GM21723 (cell line): ENCODE measurements around the gene TRPT1.

ENCODE experiments used
- ATAC-seq: cut with Tn5 transposase; IDR thresholded peaks from one replicate; pipeline ENCODE4 v1.9.1; 2021; ENCODE audit warnings: mild to moderate bottlenecking, moderate library complexity; ENCODE audit not compliant: unreplicated experiment

Gene TRPT1

GRCh38 chr11:64231546-64231945 lies 5.6 kb upstream of the TRPT1 start:
- ATAC-seq = no peak

DNA sequence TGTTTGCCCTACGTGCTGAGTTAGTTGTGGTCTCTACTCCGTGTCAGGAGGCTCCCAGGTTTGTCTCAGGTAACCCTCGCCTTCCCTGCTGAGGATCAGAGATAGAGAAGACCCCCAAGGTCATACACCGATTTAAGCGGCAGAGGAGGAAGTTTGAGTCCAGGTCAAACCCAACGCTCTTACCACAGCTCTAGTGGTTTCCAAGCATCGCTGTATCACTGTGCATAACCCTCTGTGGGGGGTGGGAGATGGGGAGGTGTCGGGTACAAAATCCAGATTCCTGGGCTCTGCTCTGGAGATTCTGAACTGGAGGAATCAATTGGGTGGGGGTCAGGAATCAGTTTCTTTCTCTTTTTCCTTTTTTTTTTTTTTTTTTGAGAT lies 5.0 kb upstream of the TRPT1 start:
- no peak for ATAC-seq

GRCh38 chr11:64230171-64230984 lies 4.4 kb upstream of the TRPT1 start, which contains the start of gene DNAJC4:
DNAJC4 (plus strand) TSS chr11:64230548; CDS start chr11:64230855, 307 bp downstream.
- peak; percentile 43 for ATAC-seq

- no peak for ATAC-seq
Measured at GRCh38 chr11:64229744-64230170, 3.8 kb upstream of the TRPT1 start.

GRCh38 chr11:64229090-64229743 lies 3.2 kb upstream of the TRPT1 start:
- no peak for ATAC-seq

DNA sequence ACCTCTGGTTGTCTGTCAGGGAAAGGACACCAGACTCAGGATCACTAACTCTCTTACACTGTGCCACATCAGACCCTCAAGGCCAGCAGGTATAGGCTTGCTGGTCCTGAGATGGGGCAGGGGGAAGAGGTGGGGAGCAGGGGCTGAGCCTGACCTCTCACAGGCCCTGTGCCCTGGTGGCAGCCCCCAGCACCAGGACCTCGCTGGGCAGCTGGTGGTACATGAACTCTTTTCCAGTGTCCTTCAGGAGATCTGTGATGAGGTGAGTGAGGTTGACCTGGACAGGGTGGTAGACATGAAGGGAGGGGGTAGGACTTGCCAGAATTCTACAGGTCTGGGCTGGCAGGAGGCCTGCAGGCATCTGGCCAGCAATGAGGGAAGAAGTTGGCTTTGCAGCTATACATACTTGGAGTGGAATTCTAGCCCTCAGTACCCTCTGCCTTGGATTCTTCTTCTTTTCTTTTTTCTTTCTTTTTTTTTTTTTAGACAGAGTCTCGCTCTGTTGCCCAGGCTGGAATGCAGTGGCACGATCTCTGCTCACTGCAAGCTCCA lies 1.5 kb upstream of the TRPT1 start:
- ATAC-seq = no peak

DNA sequence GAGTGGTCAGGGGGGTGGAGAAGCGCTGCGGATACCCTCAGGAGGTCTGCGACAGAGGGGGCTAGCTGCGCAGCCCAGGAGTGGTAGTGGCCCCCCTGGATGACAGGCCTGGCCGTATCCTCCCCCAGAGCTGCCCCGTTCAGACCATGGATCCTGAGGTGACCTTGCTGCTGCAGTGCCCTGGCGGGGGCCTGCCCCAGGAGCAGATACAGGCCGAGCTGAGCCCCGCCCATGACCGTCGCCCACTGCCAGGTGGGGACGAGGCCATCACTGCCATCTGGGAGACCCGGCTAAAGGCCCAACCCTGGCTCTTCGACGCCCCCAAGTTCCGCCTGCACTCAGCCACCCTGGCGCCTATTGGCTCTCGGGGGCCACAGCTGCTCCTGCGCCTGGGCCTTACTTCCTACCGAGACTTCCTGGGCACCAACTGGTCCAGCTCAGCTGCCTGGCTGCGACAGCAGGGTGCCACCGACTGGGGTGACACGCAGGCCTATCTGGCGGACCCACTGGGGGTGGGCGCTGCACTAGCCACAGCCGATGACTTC lies 593 bp upstream of the TRPT1 start:
- ATAC-seq = peak; percentile 36

DNA sequence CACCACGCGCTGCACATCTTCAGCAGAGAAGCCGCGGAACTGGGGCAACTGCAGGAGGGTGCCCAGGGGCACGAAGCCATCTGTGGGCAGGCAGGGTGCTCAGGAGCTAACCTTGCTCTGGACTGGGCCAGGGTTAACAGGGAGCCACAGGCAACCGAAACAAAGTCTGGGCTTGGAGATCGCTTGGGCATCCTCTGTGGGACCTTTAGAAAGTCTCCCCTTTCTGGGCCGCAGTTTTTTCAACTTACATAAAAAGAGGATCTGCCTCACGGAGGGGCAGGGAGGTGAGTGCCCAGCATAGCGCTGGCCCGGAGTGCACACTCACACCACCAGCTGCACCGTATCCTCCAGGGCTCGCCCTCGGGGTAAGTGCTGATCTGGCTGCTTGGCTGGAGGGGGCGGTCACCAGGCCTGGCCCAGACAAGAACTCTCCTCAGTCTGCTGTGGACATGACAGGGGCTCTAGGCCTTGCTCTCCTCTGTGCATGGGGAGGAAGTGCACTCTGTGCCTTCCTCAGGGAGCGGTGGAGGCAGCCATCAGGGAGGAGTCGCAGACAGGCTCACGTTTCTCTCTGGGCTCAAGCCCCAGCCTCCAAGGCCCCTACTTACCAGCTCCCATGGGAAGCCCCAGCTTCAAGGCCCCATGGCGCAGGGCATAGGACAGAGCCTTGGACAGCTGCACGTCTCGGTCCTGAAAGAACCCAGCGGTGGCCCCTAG lies 937 bp downstream of the TRPT1 start:
- ATAC-seq = no peak

GRCh38 chr11:64224151-64224890 lies 1.7 kb downstream of the TRPT1 start:
- no peak for ATAC-seq

DNA sequence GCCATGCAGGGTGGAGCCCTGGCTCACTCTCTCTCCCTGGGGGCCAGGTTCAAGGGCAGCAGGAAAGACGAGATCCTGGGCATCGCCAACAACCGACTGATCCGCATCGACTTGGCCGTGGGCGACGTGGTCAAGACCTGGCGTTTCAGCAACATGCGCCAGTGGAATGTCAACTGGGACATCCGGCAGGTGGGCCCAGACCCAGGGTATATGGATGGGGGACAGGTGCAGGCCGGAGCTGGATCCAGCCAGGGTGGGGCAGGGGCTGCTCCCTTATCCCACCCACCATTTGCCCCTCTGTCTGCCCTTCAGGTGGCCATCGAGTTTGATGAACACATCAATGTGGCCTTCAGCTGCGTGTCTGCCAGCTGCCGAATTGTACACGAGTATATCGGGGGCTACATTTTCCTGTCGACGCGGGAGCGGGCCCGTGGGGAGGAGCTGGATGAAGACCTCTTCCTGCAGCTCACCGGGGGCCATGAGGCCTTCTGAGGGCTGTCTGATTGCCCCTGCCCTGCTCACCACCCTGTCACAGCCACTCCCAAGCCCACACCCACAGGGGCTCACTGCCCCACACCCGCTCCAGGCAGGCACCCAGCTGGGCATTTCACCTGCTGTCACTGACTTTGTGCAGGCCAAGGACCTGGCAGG lies 2.9 kb downstream of the TRPT1 start:
- ATAC-seq = no peak

- ATAC-seq = no peak
Measured at GRCh38 chr11:64222651-64223000, 3.4 kb downstream of the TRPT1 start.

DNA sequence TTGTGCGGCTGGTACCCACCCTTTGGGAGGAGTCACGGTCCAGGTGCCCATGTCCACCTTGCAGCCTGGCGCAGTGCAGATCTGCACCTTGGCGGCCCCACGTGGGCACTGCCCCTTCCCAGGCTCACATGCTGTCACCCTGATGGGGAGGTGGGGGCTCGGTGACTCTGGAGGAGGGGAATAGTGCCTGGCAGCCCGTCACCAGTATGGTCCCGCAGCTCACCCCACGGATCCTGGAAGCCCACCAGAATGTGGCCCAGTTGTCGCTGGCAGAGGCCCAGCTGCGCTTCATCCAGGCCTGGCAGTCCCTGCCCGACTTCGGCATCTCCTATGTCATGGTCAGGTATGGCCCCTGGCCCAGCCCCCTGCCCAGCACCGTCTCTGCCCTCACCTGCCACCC lies 5.2 kb downstream of the TRPT1 start:
- no peak for ATAC-seq

GRCh38 chr11:64220271-64220670 lies 5.7 kb downstream of the TRPT1 start:
- ATAC-seq = no peak

GRCh38 chr11:64219755-64220154 lies 6.2 kb downstream of the TRPT1 start:
- no peak for ATAC-seq

- ATAC-seq = no peak
Measured at GRCh38 chr11:64219354-64219684, 6.7 kb downstream of the TRPT1 start.

DNA sequence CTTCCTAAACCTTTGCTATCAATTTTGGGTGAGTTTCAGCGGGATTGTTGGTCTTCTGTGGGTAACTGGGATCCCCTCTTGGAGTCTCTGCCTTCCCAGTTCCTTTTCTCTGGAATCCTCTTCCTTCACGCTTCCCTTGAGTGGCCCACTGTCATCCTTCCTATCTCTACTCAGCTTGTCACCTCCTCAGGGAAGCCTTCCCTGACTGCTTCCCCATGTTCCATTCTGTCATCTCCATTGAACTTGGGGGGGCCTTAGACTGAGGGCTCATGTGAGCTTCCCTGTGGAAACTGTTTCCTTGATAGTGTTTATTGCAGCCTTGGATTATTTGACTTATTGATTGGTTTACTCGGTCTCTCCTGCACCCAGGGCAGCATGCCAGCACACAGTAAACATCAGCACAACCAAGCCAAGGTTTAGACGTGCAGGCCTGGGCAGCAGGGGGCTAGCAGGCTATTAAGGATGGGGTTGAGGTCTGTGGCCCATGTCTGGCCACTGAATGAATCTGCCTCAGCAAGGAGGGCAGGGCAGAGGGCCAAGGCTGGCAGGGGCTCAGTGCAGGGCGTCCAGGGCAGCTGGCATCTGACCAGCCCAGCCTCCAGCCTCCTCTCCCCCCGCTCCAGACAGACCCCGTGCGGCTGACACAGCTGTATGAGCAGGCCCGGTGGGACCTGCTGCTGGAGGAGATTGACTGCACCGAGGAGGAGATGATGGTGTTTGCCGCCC lies 7.2 kb downstream of the TRPT1 start:
- ATAC-seq = no peak

- ATAC-seq = no peak
Measured at GRCh38 chr11:64216879-64217278, 9.1 kb downstream of the TRPT1 start.

DNA sequence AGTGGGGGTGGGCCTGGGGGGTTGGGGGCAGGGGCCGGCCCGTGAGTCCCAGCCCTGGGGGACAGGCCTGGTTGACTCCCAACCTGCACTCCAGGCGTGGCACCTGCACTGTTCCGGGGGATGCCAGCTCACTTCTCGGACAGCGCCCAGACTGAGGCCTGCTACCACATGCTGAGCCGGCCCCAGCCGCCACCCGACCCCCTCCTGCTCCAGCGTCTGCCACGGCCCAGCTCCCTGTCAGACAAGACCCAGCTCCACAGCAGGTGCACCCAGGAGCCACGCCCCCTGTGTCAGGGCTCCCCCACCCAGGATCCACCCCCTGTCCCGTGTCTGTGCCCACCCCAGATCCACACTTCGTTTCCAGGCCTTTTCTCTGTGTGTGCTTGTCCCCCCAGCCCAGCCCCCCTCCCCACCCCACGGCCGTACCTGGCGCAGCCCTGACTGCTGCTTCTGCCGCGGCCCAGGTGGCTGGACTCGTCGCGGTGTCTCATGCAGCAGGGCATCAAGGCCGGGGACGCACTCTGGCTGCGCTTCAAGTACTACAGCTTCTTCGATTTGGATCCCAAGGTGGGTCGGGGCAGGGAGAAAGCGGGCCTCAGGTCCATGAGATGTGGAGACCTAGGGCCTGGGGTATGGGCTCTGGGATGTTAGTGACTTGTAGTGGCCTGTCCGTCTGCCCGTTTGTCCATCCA lies 14.7 kb downstream of the TRPT1 start:
- ATAC-seq = no peak
